CD1c-positive myeloid dendritic cell (primary cell): ENCODE results near the gene YPEL3.

Experiments
- DNase-seq: peaks from one replicate; pipeline ENCODE4 v3.0.0-alpha.2; 2016; ENCODE audit errors: extremely low spot score

YPEL3 gene

DNA sequence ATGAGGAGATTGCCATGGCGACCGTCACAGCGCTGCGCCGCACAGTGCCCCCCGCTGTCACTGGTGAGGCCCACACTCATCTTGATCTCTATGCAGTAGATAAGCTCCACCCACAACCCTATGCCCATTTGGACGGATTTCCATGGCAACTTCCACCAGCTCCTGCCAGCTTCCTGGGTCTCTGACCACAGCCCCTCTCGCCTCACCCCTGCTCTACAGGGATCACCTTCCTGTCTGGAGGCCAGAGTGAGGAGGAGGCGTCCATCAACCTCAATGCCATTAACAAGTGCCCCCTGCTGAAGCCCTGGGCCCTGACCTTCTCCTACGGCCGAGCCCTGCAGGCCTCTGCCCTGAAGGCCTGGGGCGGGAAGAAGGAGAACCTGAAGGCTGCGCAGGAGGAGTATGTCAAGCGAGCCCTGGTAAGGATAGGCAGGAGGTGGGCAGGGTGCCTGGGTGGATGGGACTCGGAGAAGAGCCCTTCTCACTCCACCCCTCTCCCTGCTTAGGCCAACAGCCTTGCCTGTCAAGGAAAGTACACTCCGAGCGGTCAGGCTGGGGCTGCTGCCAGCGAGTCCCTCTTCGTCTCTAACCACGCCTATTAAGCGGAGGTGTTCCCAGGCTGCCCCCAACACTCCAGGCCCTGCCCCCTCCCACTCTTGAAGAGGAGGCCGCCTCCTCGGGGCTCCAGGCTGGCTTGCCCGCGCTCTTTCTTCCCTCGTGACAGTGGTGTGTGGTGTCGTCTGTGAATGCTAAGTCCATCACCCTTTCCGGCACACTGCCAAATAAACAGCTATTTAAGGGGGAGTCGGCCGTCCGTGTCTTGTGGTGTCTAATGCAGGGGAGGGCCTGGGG lies 26.2 kb downstream of the YPEL3 start:
- DNase-seq = no peak

DNA sequence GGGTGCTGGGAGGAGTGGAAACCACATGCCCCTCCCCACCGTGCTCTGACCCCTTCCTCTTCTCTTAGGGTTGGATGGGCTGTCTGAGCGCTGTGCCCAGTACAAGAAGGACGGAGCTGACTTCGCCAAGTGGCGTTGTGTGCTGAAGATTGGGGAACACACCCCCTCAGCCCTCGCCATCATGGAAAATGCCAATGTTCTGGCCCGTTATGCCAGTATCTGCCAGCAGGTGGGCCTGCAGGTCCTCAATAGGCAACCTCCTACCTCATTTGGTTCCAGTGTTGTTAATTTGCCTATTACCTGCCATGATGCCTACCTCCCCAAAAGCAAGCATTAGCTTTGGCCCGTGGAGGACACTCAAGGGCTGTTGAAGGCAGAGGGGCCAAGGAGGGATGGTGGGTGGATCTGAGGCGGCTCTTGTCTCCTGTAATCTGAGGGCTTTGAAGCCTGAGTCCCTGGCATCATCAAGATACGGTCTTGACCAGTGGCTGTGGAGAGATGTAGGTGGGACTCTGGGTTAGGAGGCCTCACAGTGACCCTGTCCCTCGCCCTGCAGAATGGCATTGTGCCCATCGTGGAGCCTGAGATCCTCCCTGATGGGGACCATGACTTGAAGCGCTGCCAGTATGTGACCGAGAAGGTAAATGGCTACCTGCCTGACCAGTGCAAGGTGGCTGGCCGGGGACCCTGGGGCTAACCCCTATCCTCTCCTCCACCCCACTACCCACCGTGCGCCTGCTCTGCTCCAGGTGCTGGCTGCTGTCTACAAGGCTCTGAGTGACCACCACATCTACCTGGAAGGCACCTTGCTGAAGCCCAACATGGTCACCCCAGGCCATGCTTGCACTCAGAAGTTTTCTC lies 27.0 kb downstream of the YPEL3 start:
- DNase-seq = peak; percentile 62

DNA sequence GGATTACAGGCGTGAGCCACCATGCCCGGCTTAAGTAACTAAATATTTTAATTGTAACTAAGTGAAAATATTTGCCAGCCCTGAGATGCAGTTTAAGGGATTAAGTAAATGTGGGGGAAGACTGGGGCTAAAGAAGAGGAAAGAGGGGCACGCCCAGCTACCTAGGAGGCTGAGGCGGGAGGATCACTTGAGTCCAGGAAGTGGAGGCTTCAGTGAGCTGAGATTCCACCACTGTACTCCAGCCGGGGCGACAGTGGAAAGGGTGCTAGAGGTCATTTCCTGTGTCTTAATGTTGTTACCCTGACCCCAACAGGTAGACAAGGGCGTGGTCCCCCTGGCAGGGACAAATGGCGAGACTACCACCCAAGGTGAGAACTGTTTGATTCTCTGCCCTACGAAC lies 27.7 kb downstream of the YPEL3 start:
- no peak for DNase-seq

DNA sequence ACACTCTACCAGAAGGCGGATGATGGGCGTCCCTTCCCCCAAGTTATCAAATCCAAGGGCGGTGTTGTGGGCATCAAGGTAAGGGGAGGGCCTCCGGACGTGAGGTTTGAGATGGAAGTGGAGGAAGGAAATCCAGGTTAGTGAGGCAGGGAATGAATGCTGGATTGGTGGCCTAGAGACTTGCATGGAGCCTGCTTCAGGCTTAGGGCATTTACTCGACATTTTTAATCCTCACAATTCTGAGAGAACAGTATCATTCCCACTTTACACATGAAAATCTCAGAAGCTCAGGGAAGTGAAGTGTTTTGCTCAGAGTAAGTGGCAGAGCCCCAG lies 28.5 kb downstream of the YPEL3 start:
- no peak for DNase-seq

DNA sequence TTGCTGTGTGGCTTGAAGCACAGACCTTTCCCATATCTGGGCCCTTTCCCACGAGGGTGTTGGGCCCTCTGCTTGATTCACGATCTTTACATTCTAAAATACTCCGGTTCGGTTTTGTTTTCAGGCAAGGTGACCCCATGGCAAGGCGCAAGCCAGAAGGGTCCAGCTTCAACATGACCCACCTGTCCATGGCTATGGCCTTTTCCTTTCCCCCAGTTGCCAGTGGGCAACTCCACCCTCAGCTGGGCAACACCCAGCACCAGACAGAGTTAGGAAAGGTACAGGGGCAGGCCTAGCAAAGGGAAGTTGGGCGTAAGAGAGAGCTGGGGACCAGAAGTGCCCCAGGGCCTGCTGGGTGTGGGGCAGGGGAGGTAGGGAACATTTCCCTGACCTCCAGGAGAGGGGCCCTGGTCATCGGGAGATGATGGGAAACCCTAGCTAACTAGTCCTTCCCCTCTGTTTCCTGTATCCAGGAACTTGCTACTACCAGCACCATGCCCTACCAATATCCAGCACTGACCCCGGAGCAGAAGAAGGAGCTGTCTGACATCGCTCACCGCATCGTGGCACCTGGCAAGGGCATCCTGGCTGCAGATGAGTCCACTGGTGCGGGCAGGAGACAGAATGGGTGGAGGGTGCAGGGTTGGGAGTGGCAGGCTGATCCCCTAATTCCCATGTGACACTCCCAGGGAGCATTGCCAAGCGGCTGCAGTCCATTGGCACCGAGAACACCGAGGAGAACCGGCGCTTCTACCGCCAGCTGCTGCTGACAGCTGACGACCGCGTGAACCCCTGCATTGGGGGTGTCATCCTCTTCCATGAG lies 29.0 kb downstream of the YPEL3 start:
- DNase-seq = peak; percentile 35

DNA sequence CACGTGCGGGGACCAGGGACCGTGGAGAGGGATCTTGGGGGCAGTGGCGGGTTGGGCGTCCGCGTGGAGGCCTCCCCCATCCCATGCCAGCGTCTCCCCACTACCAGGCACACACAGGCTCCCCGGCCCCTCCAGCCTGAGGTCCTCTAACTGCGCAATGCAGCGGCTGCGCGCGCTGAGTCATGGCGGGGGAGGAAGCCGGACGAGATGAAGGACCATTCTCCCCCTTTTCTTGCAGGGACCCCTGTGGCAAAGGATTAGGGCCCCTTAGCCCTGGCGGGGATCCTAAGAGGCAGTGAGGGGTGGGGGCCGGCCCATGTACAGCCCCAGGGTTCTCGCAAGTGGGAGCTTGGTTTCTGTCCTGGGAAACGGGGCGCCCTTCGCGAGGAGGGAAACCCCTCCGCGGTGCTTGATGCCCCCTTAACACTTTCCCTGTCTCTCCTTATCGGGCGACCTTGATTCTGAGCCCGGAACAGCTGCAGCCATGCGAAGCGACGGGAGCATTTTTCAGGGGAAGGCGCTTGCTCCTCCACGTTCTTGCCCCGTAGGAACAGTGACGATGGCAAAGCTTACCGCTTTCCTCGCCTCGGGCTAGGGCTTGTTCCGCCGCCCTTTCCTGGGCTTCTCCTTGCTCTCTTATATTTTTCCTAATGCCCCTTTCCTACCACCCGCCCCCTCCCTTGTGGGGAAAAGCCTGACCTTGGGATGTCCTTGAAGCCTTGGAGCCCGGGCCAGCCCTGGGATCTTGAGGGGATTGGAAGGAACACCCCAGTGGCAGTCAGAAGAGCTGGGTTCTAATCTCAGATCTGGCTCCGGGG lies 29.9 kb downstream of the YPEL3 start:
- DNase-seq = peak; percentile 69

DNA sequence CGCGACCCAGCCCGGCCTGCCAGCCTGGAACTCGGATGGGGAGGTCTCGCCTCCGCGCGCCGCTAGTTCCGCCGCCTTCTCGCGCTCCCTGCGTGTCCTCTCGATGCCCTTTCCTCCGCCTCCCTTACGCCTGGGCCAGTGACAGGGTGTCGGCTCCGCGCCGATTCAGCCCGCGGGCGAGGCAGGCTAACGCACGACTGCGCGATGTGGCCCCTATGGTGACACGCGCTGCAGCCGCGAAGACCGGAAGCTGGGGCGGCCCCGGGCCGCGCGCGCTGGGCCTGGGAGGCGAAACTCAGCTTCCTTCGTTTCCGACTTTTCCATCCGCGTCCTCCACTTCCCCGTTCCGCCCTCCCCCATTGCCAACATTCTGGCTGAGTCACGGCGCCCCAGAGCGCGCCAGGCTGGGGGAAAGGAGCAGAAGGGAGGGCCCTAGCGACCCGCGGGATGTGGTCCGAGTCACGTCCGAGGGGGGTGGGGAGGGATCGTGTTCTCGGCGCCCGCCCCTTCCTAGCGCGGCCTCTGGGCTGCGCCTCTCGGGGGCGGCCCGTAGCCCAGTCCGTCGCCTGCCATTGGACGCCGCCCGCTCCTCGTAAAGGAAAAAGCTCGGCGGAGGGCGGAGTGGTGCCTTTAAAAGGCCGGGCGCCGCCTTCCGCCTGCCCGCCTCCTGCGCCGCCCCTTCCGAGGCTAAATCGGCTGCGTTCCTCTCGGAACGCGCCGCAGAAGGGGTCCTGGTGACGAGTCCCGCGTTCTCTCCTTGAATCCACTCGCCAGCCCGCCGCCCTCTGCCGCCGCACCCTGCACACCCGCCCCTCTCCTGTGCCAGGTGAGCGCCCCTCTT lies 30.7 kb downstream of the YPEL3 start, which contains the start of gene ALDOA:
Gene ALDOA, plus strand, starts transcription at position 659 of the 841 bp plus-strand sequence. CDS start 1,138 bp downstream, outside the sequence.
- peak; percentile 98 for DNase-seq

DNA sequence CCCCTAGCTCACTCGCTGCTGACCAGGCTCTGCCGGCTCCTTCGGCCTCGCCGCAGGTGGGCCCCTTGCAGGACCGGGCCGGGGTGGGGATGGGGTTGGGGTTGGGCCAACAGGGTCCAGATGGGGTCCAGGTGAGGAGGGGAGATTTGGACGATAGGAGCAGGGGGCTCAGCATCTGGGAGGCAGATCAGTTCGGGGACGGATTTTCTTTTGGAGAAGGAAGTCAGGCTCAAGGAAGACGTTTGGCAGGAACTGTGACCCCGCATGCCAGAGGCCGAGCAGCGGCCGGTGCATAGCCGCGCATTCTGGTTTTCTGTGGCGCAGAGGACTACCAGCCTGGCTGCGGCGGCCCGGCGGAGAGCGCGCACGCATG lies 31.3 kb downstream of the YPEL3 start:
- no peak for DNase-seq

DNA sequence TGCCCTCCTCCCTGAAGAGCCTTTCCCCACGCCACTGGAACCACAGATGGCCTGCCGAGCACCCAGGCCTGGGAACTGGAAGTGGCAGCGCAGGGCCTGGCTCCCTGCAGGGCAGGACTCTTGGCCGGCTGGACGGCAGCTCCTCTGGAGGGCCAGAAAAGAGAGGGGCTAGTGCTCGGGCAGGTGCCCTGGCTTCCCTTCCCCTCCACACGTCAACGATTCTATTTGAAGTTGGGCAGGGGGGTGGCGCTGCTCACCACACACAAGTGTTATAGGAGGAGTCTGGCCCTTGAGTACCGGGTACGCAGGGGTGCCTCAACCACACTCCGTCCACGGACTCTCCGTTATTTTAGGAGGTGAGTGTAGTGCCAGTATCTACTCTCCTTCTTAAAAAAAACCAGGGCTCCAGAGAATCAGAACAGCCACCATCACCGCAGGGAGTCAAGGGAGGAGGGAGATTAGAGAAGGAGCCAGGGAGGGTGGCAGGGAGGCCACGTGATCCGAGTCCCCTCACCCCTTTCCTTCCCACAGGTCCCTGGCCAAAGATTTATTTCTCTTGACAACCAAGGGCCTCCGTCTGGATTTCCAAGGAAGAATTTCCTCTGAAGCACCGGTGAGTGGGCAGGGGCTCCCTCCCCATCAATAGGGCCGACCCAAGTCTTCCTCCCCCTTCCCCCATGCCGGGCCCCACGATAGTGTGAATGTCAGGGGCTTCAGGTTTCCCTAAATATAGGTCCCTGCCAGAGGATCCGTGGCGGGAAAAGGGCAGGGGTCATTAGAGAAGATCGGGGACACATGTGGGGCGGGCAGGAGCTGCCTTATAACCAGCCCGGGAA lies 31.9 kb downstream of the YPEL3 start:
- peak; percentile 45 for DNase-seq

DNA sequence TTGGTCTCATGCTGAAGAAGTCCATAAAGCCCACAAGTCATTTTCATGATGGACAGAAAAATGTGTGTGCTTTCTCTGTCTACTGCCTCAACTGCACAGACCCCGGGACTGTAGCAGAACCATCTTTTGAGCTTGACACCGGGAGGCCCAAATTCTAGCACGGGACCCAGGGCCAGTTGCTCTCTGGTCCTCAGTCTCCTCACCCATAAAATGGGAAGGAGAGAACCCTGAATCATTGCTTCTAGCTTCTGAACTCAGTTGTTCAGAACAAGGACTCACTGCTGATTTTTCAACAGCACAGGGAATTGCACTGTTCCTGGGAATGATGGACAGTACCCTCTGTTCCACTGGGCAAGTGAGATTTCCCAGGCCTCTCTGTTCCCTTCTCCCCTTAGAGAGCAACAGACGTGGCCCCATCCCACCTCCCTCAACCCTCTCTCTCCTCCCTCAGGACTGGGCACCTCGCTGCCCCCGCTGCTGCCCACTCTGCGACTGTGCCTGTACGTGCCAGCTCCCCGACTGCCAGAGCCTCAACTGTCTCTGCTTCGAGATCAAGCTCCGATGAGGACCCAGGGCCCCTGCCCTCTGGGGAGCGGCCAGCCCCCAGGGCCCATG lies 32.6 kb downstream of the YPEL3 start:
- DNase-seq = no peak

DNA sequence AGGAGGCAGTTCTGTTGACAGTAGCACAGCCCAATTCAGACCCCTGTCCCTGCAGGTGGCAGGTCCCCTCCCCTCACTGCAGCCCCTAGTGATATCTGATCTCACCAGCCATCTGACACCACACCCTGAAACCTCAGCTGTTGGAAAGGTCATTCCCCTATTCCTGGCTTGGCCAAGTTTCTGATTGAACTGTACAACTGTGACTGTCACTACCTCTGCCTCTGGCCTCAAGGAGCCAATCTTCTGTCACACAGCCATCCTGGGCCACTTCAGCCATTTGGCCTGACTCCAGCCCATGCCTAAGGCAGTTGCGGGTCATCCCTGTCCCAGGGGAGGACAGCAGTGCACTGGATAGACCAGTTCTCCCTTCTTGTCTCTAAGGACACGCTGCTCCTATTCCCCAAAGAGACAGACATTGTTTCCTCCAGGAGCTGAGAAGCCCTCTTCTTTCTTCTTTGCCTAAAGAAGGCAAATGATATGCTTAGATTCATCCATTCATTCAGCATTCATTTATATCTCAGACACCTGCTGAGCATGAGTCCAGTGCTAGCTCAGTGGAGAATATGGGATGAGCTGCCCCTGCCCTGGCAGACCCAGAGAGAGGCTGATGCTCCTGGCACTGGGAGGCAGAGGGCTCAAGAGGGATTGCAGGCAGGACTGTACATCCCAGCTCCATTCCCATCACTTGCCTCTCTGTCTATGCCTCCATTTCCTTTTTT lies 35.0 kb downstream of the YPEL3 start:
- DNase-seq = no peak

DNA sequence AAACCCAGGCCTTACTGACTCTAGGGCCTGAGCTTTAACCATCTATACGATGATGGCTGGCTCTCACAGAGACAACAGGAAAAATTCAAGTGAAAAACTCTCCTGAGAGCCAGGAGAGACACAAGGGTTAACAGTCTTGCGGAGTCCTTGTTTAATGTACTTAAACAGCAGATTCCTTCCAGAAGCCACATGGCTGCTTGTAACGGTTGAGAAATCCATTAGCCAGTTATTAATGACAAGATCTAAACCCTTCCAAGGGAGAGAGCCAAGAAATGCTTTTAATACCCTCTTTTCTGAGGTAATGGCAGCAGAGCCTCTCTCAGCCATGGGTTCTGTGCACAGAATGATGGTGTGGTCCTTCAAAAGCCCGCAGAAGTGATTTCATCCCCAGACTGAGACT lies 35.7 kb downstream of the YPEL3 start:
- no peak for DNase-seq

DNA sequence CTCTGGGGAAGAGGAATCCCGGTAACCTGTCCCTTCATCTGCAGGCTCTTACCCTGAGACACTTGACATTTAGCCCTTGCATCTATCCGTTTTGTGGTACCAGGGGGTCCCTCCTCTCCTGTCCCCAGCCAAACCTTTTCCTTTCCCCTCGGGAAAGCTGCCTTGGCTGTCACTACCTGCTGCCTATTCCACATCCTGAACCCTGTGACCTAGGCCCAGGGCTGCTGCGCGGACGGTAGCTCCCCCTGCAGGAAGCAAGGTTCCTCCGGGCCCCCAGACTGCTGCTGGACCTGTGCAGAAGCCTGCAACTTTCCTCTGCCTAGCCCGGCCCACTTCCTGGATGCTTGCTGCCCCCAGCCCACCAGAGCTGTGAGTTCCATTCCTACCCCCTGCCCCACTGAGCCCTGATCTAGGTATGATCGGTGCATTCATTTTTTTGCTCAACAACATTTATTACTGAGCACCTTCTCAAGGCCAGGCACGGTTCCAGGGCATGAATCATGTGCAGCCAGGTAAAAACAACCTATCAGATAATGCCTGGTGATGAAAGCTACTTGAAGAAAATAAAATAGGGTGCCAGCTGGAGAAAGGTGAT lies 41.0 kb downstream of the YPEL3 start:
- DNase-seq = peak; percentile 57

DNA sequence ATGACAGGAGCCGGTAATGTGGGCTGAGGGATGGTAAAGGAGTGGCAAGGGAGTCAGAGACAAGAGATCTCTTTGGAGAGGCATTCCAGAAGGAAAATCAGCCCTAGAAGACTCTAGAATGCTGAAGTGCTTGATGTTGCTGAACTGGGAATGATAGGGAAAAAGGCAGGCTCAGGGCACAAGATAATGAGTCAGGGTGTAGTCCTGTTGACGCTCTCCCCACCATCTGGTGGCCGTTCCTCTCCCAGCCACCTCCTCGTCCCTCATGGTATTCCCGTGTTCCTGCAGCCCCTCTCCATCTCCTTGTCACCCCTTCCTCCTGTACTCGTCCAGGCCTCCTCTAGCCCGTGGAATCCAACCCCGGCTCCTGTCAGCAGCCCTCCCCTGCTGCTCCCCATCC lies 41.6 kb downstream of the YPEL3 start:
- no peak for DNase-seq

DNA sequence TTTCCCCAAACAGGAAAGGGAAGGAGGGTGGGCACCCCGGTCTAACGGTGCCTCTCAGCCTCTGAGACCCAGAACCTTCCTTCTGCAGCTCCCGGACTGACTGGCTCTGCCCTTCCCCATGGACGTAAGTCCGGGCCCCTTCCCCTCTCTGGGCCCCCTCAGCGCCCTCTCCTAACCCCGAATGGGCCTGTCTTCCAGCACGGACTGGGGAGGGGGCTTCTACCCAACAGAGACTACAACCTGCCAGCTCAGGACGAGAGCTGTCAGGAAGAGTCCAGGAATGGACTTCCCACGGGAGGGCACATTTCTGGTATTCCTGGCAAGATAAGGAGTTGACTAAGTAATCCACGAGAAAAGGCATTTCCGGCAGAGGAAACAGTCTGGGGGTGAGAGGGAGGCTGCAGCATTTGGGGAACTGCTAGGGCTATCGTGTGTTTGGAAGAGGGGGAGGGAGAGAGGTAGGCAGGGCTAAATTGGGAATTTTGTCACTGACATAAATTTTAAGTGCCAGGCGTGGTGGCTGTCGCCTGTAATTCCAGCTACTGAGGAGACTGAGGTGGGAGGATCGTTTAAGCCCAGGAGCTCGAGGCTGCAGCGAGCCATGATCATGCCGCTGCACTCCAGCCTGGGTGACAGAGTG lies 42.5 kb downstream of the YPEL3 start:
- DNase-seq = peak; percentile 36

DNA sequence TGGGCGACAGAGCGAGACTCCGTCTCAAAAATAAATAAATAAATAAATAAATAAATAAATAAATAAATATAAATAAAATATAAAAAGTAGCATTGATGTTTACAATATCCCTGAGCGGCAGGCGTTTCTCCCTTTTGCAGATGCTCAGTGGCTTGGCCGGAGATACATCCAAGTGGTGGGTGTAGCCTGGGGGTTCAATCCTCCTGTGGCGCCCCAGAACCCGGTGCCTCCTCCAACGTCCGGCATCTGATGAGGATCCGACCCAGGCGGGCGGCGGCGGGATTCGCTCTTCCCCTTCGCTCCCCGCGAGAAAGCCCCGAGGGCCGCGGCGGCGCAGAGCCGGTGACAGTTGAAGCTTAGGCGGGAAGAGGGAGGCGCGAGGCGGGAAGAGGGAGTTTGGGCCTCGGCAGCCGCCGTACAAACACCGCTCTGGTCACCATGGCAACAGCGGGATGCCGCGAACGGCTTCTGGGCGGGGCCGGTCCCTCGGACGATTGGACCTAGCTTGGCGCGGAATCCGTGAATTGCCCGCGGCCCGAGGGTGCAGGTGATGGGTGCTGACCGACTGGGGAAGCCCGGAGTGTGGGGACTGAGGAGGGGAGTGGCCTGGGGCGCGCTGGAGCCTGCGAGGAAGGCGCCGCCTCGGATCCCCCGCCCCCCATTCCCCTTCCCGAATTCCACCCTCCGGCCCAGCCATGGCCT lies 43.2 kb downstream of the YPEL3 start:
- peak; percentile 96 for DNase-seq

DNA sequence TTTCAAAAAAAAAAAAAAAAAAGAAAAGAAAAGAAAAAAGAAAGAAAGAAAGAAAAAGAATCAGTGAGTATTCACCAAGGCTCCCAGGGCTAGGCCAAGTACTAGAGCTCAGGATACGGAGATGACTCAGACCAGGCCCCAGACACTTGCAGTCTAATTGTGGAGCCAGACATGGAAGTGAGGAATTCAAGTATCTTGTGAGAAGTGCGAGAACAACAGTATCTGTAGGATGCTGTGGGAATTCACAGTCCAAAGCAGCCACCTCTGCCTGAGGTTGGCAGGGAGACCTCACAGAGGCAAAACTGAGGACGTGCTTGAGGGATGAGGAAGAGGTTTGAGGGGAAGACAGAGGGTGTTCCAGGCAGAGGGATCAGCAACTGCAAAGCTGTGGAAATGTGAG lies 44.5 kb downstream of the YPEL3 start:
- no peak for DNase-seq
